Liver (tissue), 9 donors: ENCODE results near the gene CTU1. TPM values are rescaled to one million over a fixed set of nuclear protein-coding genes. Genes with fewer than 3 reads are reported as not detected.

Source experiments
- DNase-seq: peaks from one replicate; pipeline ENCODE4 v3.0.0-alpha.2; 2017; ENCODE audit warnings: low spot score
- H3K27ac ChIP-seq, 2 donors: one replicate each; pipeline ENCODE4 v1.7.0; 2013; ENCODE audit warnings: inconsistent platforms in 2 of 2, low read length in 2 of 2, control low read depth in 1 of 2, low read depth in 1 of 2, mild to moderate bottlenecking in 1 of 2
- H3K27me3 ChIP-seq, 4 donors: one replicate each; pipeline versions ENCODE4 v1.6.1 to v1.7.0; 2013; ENCODE audit warnings: low read length in 3 of 4, inconsistent platforms in 1 of 4, mild to moderate bottlenecking in 1 of 4, moderate library complexity in 1 of 4; ENCODE audit not compliant: control insufficient read depth in 4 of 4, insufficient read depth in 4 of 4
- H3K36me3 ChIP-seq, 4 donors: one replicate each; pipeline versions ENCODE4 v1.6.1 to v1.7.0; 2013; ENCODE audit warnings: low read length in 3 of 4, mild to moderate bottlenecking in 3 of 4, low read depth in 1 of 4, moderate library complexity in 1 of 4; ENCODE audit not compliant: control insufficient read depth in 4 of 4, insufficient read depth in 3 of 4
- H3K4me1 ChIP-seq, 4 donors: one replicate each; pipeline versions ENCODE4 v1.6.1 to v1.7.0; 2013; ENCODE audit warnings: low read length in 3 of 4, mild to moderate bottlenecking in 3 of 4, moderate library complexity in 1 of 4; ENCODE audit not compliant: control insufficient read depth in 4 of 4, insufficient read depth in 4 of 4
- H3K4me3 ChIP-seq, 3 donors: one replicate each; pipeline versions ENCODE4 v1.6.1 to v1.7.0; 2013; ENCODE audit warnings: low read length in 3 of 3, control low read depth in 1 of 3, low read depth in 1 of 3, mild to moderate bottlenecking in 1 of 3
- H3K9ac ChIP-seq, 2 donors: one replicate each; pipeline ENCODE4 v1.7.0; 2013; ENCODE audit warnings: low read length in 2 of 2, mild to moderate bottlenecking in 2 of 2, moderate library complexity in 2 of 2, control low read depth in 1 of 2, low read depth in 1 of 2
- H3K9me3 ChIP-seq, 4 donors: one replicate each; pipeline versions ENCODE4 v1.6.1 to v1.7.0; 2013; ENCODE audit warnings: low read length in 3 of 4; ENCODE audit not compliant: control insufficient read depth in 4 of 4
- ATF3 ChIP-seq: IDR thresholded peaks from 2 replicates; pipeline ENCODE4 v1.6.1; 2016; ENCODE audit warnings: antibody characterized with exemption
- EGR1 ChIP-seq, 2 donors: IDR thresholded peaks; 2 replicates each; pipeline ENCODE4 v1.6.1; 2016 to 2018; ENCODE audit warnings: antibody characterized with exemption in 2 of 2, low read depth in 2 of 2
- FOXA1 ChIP-seq: IDR thresholded peaks from 2 replicates; pipeline ENCODE4 v1.6.1; 2016; ENCODE audit warnings: antibody characterized with exemption
- FOXA2 ChIP-seq: IDR thresholded peaks from 2 replicates; pipeline ENCODE4 v1.6.1; 2016; ENCODE audit warnings: antibody characterized with exemption
- GABPA ChIP-seq, 2 donors: IDR thresholded peaks in 1 of 2; conservative IDR thresholded peaks in 1 of 2; 2 replicates each; pipeline ENCODE4 v1.6.1; 2016; ENCODE audit warnings: antibody characterized with exemption in 2 of 2, mild to moderate bottlenecking in 1 of 2, moderate library complexity in 1 of 2
- HNF4A ChIP-seq, 2 donors: conservative IDR thresholded peaks; 2 replicates each; pipeline ENCODE4 v1.6.1; 2016; ENCODE audit warnings: antibody characterized with exemption in 2 of 2, mild to moderate bottlenecking in 2 of 2
- HNF4G ChIP-seq: IDR thresholded peaks from 2 replicates; pipeline ENCODE4 v1.6.1; 2016; ENCODE audit warnings: antibody characterized with exemption
- JUND ChIP-seq, 2 donors: IDR thresholded peaks; 2 replicates each; pipeline ENCODE4 v1.6.1; 2016; ENCODE audit warnings: antibody characterized with exemption in 2 of 2
- MAX ChIP-seq: IDR thresholded peaks from 2 replicates; pipeline ENCODE4 v1.6.1; 2016; ENCODE audit warnings: antibody characterized with exemption
- NR2F2 ChIP-seq: IDR thresholded peaks from 2 replicates; pipeline ENCODE4 v1.6.1; 2016; ENCODE audit warnings: antibody characterized with exemption
- RAD21 ChIP-seq, 2 donors: IDR thresholded peaks; 2 replicates each; pipeline ENCODE4 v1.6.1; 2016; ENCODE audit warnings: antibody characterized with exemption in 2 of 2, mild to moderate bottlenecking in 2 of 2
- REST ChIP-seq: IDR thresholded peaks from 2 replicates; pipeline ENCODE4 v1.6.1; 2016; ENCODE audit warnings: antibody characterized with exemption, mild to moderate bottlenecking
- RXRA ChIP-seq, 2 donors: IDR thresholded peaks; 2 replicates each; pipeline ENCODE4 v1.6.1; 2017 to 2018; ENCODE audit warnings: antibody characterized with exemption in 2 of 2, mild to moderate bottlenecking in 1 of 2
- SP1 ChIP-seq: IDR thresholded peaks from 2 replicates; pipeline ENCODE4 v1.6.1; 2018; ENCODE audit warnings: antibody characterized with exemption, mild to moderate bottlenecking
- TAF1 ChIP-seq: conservative IDR thresholded peaks from 2 replicates; pipeline ENCODE4 v1.6.1; 2016; ENCODE audit warnings: antibody characterized with exemption, mild to moderate bottlenecking
- YY1 ChIP-seq: IDR thresholded peaks from 2 replicates; pipeline ENCODE4 v1.6.1; 2016; ENCODE audit warnings: antibody characterized with exemption, mild to moderate bottlenecking
- ZBTB33 ChIP-seq: IDR thresholded peaks from 2 replicates; pipeline ENCODE4 v1.6.1; 2016; ENCODE audit warnings: antibody characterized with exemption
- WGBS: extraction: QIAGEN DNeasy Blood & Tissue Kit; methylation state at CpG from one replicate; pipeline ENCODE4 v1.1.7; 2013; 5-methylcytosine and 5-hydroxymethylcytosine counted together
- polyA plus RNA-seq, 2 donors: library from polyadenylated mRNA; stranded (reverse) in 1 of 2; unstranded in 1 of 2; fragments of 200-250 nt in 1 of 2; fragments of >200 nt in 1 of 2; fragmentation: Nextera tagmentation in 1 of 2; extraction: Ambion mirVana in 1 of 2; gene quantifications; one replicate each; pipeline versions ENCODE4 v1.2.1 to v1.2.3, GENCODE V29; 2013 to 2015
- total RNA-seq, 2 donors: library from RNA; depleted of rRNA; stranded (reverse); fragments of >200 nt; gene quantifications; one replicate each; pipeline ENCODE4 v1.2.3, GENCODE V29; 2014
- donor health status: healthy.
- donor health status: healthy.
- donor health status: healthy.
- donor health status: healthy.
- donor health status: healthy.

The CTU1 gene
- total and polyA plus RNA-seq, 4 donors: 0.19 to 3.7 (median 2.5) TPM

DNA sequence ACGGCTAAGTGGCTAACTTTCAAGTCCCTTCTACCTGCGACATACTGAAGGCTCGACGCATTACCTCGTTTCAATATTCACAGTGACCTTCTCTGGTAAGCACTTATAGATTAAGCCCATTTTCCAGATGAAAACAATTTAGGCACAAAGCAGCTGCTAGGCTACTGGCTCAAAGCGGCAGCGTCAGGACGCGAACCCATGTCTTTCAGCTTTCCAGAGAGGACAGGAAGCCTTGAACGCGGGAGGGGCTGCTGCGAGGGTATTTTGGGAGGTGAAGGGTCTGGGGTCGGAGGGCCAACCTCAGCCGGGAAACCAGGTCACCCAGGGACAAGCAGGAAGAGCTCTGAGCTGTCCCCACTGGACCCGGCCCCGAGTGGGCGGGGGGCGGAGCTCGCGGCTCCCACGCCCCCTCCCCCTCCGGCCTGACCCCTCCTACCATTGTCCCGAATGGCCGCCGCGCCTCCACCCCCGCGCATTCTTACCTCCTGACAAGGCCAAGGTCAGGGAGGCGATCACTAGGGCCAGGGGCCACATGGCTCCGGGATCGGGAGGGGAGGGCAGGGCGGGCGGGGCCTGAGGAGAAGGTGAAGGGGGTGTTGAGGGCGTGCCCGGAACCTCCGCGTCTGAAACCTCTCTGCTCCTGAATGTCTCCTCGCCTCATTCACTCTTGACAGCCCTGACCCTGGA lies 43.5 kb downstream of the CTU1 start, which contains the start of gene KLK13:
Gene KLK13 (minus strand): TSS at position 559 of the 687 bp plus-strand sequence. CDS start 25 bp downstream, at position 534.
- TF ChIP-seq NR2F2: no peak
- no peak for TF ChIP-seq FOXA1
- no peak for TF ChIP-seq RXRA (IDR thresholded peaks at IDR 0.05)
- no peak for TF ChIP-seq HNF4G
- TF ChIP-seq REST: no peak
- TF ChIP-seq ZBTB33: no peak
- TF ChIP-seq ATF3: no peak
- TF ChIP-seq FOXA2: no peak
- TF ChIP-seq GABPA (IDR thresholded peaks at IDR 0.05 in 1 of 2, conservative IDR thresholded peaks at IDR 0.05 in 1 of 2): no peak
- TF ChIP-seq YY1: no peak
- no peak for TF ChIP-seq JUND (IDR thresholded peaks at IDR 0.05)
- TF ChIP-seq TAF1: no peak
- Histone ChIP-seq H3K27me3 (peaks cover 0 to 6% (median 1%) of the 10 kb centered on the region in 4 donors), H3K27ac (no peak within 1 kb of the TSS), H3K9ac (no peak within 1 kb of the TSS), H3K4me1 (no peaks in the 10 kb centered on the region), H3K9me3 (no peaks in the 10 kb centered on the region), H3K36me3 (no peaks in the 10 kb centered on the region), H3K4me3 (no peak within 1 kb of the TSS)
- no peak for DNase-seq
- 14% methylated on average over 38 of the region's 38 CpGs for WGBS

DNA sequence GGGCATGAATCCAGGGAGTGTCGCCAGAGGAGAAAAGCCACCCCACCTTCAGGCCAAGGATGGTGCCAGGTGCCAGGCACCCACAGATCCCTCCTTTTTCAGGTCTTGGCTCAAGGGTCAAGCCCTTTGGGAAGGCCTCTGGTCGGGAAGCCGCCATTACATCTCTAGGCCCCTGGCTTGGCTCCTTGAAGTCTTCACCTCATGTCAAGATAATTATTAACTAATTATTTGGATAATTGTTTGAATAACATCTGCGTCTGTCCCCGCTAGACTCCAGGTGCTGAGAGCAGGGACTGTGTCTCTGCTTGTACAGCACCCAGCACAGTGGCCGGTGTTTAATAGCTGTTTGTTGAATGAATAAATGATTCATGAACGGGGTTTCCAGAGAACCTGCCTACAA lies 44.5 kb downstream of the CTU1 start:
- TF ChIP-seq EGR1 (IDR thresholded peaks at IDR 0.05; ENCODE audit: low read depth in 2 of 2): no peak
- no peak for TF ChIP-seq RAD21 (IDR thresholded peaks at IDR 0.05)
- no peak for TF ChIP-seq FOXA1
- no peak for TF ChIP-seq HNF4A (conservative IDR thresholded peaks at IDR 0.05)
- TF ChIP-seq TAF1: no peak
- no peak for TF ChIP-seq GABPA (IDR thresholded peaks at IDR 0.05 in 1 of 2, conservative IDR thresholded peaks at IDR 0.05 in 1 of 2)
- TF ChIP-seq JUND (IDR thresholded peaks at IDR 0.05): no peak
- no peak for TF ChIP-seq SP1
- no peak for TF ChIP-seq ZBTB33
- no peak for TF ChIP-seq MAX
- TF ChIP-seq HNF4G: no peak
- no peak for TF ChIP-seq YY1
- Histone ChIP-seq H3K27ac (no peak overlapping the region), H3K9me3 (no peaks in the 10 kb centered on the region), H3K27me3 (peaks cover 0 to 6% (median 3%) of the 10 kb centered on the region in 4 donors), H3K9ac (no peak overlapping the region), H3K4me3 (no peak overlapping the region), H3K36me3 (no peaks in the 10 kb centered on the region), H3K4me1 (no peaks in the 10 kb centered on the region)
- 63% methylated on average over 7 of the region's 7 CpGs for WGBS
- no peak for DNase-seq
